ENCODE data around the gene WTAP.

Gene WTAP

GRCh38 chr6:159754959-159755914 is 27.9 kb downstream of the WTAP start:
- H3K4me3 Mint-ChIP-seq = no peak overlapping the region
- H3K27me3 Mint-ChIP-seq (ENCODE audit: low read depth) = no peaks in the 10 kb centered on the region
- TF ChIP-seq, protein P1, sequence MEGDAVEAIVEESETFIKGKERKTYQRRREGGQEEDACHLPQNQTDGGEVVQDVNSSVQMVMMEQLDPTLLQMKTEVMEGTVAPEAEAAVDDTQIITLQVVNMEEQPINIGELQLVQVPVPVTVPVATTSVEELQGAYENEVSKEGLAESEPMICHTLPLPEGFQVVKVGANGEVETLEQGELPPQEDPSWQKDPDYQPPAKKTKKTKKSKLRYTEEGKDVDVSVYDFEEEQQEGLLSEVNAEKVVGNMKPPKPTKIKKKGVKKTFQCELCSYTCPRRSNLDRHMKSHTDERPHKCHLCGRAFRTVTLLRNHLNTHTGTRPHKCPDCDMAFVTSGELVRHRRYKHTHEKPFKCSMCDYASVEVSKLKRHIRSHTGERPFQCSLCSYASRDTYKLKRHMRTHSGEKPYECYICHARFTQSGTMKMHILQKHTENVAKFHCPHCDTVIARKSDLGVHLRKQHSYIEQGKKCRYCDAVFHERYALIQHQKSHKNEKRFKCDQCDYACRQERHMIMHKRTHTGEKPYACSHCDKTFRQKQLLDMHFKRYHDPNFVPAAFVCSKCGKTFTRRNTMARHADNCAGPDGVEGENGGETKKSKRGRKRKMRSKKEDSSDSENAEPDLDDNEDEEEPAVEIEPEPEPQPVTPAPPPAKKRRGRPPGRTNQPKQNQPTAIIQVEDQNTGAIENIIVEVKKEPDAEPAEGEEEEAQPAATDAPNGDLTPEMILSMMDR (IDR thresholded peaks at IDR 0.05; ENCODE audit: unreplicated experiment in 3 of 3) = no peak
- H3K9me3 Mint-ChIP-seq = no peaks in the 10 kb centered on the region
- H3K4me1 Mint-ChIP-seq = peaks cover 6% of the 10 kb centered on the region
- H3K27ac Mint-ChIP-seq = peak overlapping the region in 1 of 3 experiments; percentile 2
- H3K36me3 Mint-ChIP-seq (ENCODE audit: low read depth) = peaks cover 71% of the 10 kb centered on the region

GRCh38 chr6:159756508-159756907 is 29.2 kb downstream of the WTAP start:
- Mint-ChIP-seq H3K4me1 (peaks cover 17% of the 10 kb centered on the region), H3K27me3 (ENCODE audit: low read depth) (no peaks in the 10 kb centered on the region), H3K9me3 (no peaks in the 10 kb centered on the region), H3K4me3 (no peak overlapping the region), H3K36me3 (ENCODE audit: low read depth) (peaks cover 67% of the 10 kb centered on the region), H3K27ac (no peak overlapping the region)
- TF ChIP-seq, protein P1 (IDR thresholded peaks at IDR 0.05; ENCODE audit: unreplicated experiment in 3 of 3) = no peak

DNA sequence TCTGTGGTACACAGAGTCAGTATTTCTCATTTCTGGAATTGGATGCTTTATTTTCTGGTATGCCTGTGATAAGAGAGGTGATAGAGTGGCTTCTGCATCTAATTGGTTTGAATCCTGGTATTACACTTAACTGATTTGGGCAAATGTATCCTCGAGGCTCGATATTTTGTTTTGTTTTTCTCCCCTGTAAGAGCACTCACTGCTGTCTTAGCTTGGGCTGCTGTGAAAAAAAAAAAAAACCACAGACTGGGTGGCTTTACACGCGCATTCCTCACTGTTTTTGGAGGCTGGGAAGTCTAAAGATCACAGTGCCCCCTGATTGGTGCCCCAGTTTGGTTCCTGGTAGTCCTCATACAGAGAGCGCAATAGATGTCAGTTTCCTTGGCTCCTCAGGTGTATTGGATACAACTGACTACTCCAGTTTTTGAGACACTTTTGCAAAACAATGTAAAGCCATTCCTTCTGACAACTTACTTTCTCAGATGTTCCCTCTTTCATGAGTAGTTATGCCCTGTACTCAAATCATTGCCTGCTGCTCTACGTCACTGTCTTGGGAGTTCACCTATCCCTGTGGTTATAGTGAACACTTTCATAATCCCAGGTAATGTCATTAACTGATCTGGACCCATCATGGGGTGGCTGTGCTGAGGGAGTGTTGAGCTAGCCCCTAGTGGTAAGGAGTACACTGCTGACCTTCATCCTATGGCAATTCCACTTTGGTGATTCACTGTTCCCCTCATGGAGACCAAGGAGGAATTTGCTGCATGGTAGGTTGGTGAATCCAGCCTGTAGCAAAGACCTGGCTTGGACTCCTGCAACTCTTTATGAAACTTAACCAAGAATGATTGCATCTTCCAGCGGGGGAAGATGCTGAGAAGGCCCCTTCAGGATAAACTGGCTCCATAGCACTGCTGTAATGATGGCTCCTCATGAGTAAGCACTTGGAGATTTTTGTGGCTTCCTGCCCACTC is 31.0 kb downstream of the WTAP start:
- Mint-ChIP-seq H3K4me3 (peak overlapping the region in 2 of 3 experiments; percentile 54 to 62), H3K9me3 (no peaks in the 10 kb centered on the region), H3K27ac (peak overlapping the region in 1 of 3 experiments; percentile 47), H3K36me3 (ENCODE audit: low read depth) (peaks cover 53% of the 10 kb centered on the region), H3K4me1 (peaks cover 17% of the 10 kb centered on the region), H3K27me3 (ENCODE audit: low read depth) (no peaks in the 10 kb centered on the region)
- TF ChIP-seq, protein P1 (IDR thresholded peaks at IDR 0.05; ENCODE audit: unreplicated experiment in 3 of 3) = no peak

- Mint-ChIP-seq H3K4me3 (peak overlapping the region; percentile 64 to 78 (median 71)), H3K27me3 (ENCODE audit: low read depth) (no peaks in the 10 kb centered on the region), H3K27ac (peak overlapping the region; percentile 56 to 83 (median 65)), H3K9me3 (no peaks in the 10 kb centered on the region), H3K4me1 (peaks cover 17% of the 10 kb centered on the region), H3K36me3 (ENCODE audit: low read depth) (peaks cover 41% of the 10 kb centered on the region)
- TF ChIP-seq, protein P1 (IDR thresholded peaks at IDR 0.05; ENCODE audit: unreplicated experiment in 3 of 3) = no peak
These were observed 32.3 kb downstream of the WTAP start for GRCh38 chr6:159759645-159760044.

- H3K4me3 Mint-ChIP-seq = peak overlapping the region; percentile 89 to 97 (median 90)
- no peaks in the 10 kb centered on the region for H3K27me3 Mint-ChIP-seq (ENCODE audit: low read depth)
- TF ChIP-seq, protein P1 (IDR thresholded peaks at IDR 0.05; ENCODE audit: unreplicated experiment in 3 of 3) = no peak
- peak overlapping the region; percentile 56 to 99 (median 99) for H3K27ac Mint-ChIP-seq
- H3K36me3 Mint-ChIP-seq (ENCODE audit: low read depth) = peaks cover 37% of the 10 kb centered on the region
- peaks cover 17% of the 10 kb centered on the region for H3K4me1 Mint-ChIP-seq
- no peaks in the 10 kb centered on the region for H3K9me3 Mint-ChIP-seq
These were observed 33.3 kb downstream of the WTAP start for GRCh38 chr6:159760602-159761057.

Measured in nephron (organoid).